WTC11 (cell line): ENCODE measurements around the gene MRPL14. TPM values are rescaled to one million over a fixed set of nuclear protein-coding genes. Genes with fewer than 3 reads are reported as not detected.

ENCODE experiments used
- ATAC-seq: fragments of 200-7000 bp; cut with Tn5 transposase; 2 replicates; pipeline ENCODE4 v1.10.0; 2021; ENCODE audit warnings: mild to moderate bottlenecking, moderate library complexity
- CTCF ChIA-PET: fragments of 300-600 bp; sonication (Branson Sonifier 250); formaldehyde crosslinking; loops from one replicate; lab custom pipeline; 2021; ENCODE audit warnings: antibody characterized with exemption; lab: Charles Lee
- POLR2A ChIA-PET: fragments of 350-600 bp; sonication (Branson Sonifier 250); formaldehyde crosslinking; loops from one replicate; lab custom pipeline; 2021; ENCODE audit warnings: antibody characterized with exemption; lab: Charles Lee
- DNase-seq: peaks from one replicate; pipeline ENCODE4 v3.0.0; 2021; ENCODE audit warnings: low spot score
- H3K27ac Mint-ChIP-seq: 2 replicates; pipeline ENCODE4 v1.8.0; 2021; ENCODE audit warnings: mixed read lengths
- H3K27me3 Mint-ChIP-seq: 2 replicates; pipeline ENCODE4 v1.8.0; 2021; ENCODE audit warnings: low read depth, mild to moderate bottlenecking, moderate library complexity, mixed read lengths
- H3K36me3 Mint-ChIP-seq: 2 replicates; pipeline ENCODE4 v1.8.0; 2021; ENCODE audit warnings: mixed read lengths
- H3K4me1 Mint-ChIP-seq: 2 replicates; pipeline ENCODE4 v1.8.0; 2022; ENCODE audit warnings: mixed read lengths
- H3K4me3 Mint-ChIP-seq: 2 replicates; pipeline ENCODE4 v1.8.0; 2021; ENCODE audit warnings: mild to moderate bottlenecking, moderate library complexity, mixed read lengths
- H3K9me3 Mint-ChIP-seq: 2 replicates; pipeline ENCODE4 v1.8.0; 2021; ENCODE audit warnings: mixed read lengths
- AFF4 ChIP-seq: sonication (generic); formaldehyde crosslinking; IDR thresholded peaks from 2 replicates; pipeline ENCODE4 v1.8.1; 2023; ENCODE audit warnings: mild to moderate bottlenecking, missing genetic modification reagents, borderline replicate concordance
- ATF6 ChIP-seq: sonication (generic); formaldehyde crosslinking; IDR thresholded peaks from 2 replicates; pipeline ENCODE4 v1.8.1; 2023; ENCODE audit warnings: mild to moderate bottlenecking, missing genetic modification reagents
- FOXJ3 ChIP-seq: sonication (generic); formaldehyde crosslinking; IDR thresholded peaks from 2 replicates; pipeline ENCODE4 v1.9.0; 2021; ENCODE audit warnings: missing genetic modification reagents, mild to moderate bottlenecking, borderline replicate concordance
- FOXP1 ChIP-seq: sonication (generic); formaldehyde crosslinking; IDR thresholded peaks from 2 replicates; pipeline ENCODE4 v1.8.0; 2022; ENCODE audit warnings: missing genetic modification reagents, mild to moderate bottlenecking, moderate library complexity, borderline replicate concordance
- GABPB1 ChIP-seq: sonication (generic); formaldehyde crosslinking; IDR thresholded peaks from 2 replicates; pipeline ENCODE4 v1.8.1; 2023; ENCODE audit warnings: mild to moderate bottlenecking, missing genetic modification reagents
- HMGA2 ChIP-seq: fragments of 250-450 bp; sonication (Bioruptor Pico); IDR thresholded peaks from 2 replicates; pipeline ENCODE4 v1.4.0; 2021; ENCODE audit warnings: mild to moderate bottlenecking, moderate library complexity
- RORB ChIP-seq: fragments of 250-450 bp; sonication (Bioruptor Pico); IDR thresholded peaks from 2 replicates; pipeline ENCODE4 v1.9.0; 2021; ENCODE audit warnings: mild to moderate bottlenecking
- TEAD4 ChIP-seq: sonication (generic); formaldehyde crosslinking; IDR thresholded peaks from 2 replicates; pipeline ENCODE4 v1.8.0; 2022; ENCODE audit warnings: mild to moderate bottlenecking, missing genetic modification reagents
- ZNF532 ChIP-seq: fragments of 250-450 bp; sonication (Bioruptor Pico); IDR thresholded peaks from 2 replicates; pipeline ENCODE4 v1.9.0; 2021; ENCODE audit warnings: mild to moderate bottlenecking, borderline replicate concordance
- total RNA-seq: library from RNA; stranded (reverse); gene quantifications from 3 replicates; pipeline ENCODE4 v1.2.3, GENCODE V29; 2021
- TF ChIP-seq, protein P1 (sequence below): sonication (generic); formaldehyde crosslinking; IDR thresholded peaks from 2 replicates; pipeline ENCODE4 v1.8.1; 2023; ENCODE audit warnings: mild to moderate bottlenecking, moderate library complexity, missing genetic modification reagents
- TF ChIP-seq, protein P2 (sequence below): fragments of 250-450 bp; sonication (Bioruptor Pico); conservative IDR thresholded peaks from 2 replicates; pipeline ENCODE4 v1.9.0; 2021; ENCODE audit warnings: mild to moderate bottlenecking
- TF ChIP-seq, protein P3 (sequence below): sonication (generic); formaldehyde crosslinking; conservative IDR thresholded peaks from 2 replicates; pipeline ENCODE4 v1.8.1; 2023; ENCODE audit warnings: mild to moderate bottlenecking, low read depth, missing genetic modification reagents, moderate library complexity

MRPL14 gene
- total RNA-seq, 1 experiment from 2014 or later: 74.2 TPM

DNA sequence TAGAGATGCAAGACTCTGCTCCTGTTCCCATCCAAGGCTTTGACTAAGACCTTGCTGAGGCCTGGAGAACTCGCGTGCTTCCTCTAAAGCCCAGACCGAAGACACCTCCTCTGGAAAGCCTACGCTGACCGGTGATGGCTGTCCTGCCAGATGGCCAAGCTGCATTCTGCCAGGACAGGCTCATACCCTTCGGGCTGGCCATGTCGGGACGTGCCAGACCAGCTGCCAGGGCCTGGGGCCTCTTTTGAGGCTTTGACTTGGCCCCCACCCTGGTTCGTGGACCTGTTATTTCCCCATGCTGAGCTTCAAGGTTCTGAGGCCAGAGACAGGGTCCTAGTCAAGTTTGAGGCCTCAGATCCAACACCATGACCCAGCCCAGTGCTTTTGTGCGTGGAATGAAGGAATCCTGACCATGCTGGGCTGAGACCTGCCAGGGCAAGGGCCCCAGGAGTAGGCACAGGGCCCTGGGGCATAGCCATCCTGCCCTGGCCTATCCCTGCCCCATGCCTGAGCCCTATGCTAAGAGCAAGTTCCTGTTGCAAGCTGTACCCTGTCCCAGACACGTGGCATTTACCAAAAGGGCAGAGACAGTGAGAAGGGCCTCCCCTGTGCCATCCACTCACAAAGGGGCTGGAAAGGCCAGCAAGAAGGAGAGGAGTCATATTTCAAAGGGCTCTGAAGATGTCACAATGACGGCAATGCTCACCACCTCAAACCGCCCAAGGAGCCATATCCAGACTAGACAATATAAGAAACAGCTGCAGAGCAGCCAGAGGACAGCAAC lies 42.8 kb downstream of the MRPL14 start (continued):
- TF ChIP-seq HMGA2 (CRISPR knock-in tag) (no peak), FOXP1 (no peak), AFF4 (CRISPR knock-in tag) (no peak)
- TF ChIP-seq, protein P1, sequence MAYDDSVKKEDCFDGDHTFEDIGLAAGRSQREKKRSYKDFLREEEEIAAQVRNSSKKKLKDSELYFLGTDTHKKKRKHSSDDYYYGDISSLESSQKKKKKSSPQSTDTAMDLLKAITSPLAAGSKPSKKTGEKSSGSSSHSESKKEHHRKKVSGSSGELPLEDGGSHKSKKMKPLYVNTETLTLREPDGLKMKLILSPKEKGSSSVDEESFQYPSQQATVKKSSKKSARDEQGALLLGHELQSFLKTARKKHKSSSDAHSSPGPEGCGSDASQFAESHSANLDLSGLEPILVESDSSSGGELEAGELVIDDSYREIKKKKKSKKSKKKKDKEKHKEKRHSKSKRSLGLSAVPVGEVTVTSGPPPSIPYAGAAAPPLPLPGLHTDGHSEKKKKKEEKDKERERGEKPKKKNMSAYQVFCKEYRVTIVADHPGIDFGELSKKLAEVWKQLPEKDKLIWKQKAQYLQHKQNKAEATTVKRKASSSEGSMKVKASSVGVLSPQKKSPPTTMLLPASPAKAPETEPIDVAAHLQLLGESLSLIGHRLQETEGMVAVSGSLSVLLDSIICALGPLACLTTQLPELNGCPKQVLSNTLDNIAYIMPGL (CRISPR knock-in tag): no peak
- TF ChIP-seq, protein P2, sequence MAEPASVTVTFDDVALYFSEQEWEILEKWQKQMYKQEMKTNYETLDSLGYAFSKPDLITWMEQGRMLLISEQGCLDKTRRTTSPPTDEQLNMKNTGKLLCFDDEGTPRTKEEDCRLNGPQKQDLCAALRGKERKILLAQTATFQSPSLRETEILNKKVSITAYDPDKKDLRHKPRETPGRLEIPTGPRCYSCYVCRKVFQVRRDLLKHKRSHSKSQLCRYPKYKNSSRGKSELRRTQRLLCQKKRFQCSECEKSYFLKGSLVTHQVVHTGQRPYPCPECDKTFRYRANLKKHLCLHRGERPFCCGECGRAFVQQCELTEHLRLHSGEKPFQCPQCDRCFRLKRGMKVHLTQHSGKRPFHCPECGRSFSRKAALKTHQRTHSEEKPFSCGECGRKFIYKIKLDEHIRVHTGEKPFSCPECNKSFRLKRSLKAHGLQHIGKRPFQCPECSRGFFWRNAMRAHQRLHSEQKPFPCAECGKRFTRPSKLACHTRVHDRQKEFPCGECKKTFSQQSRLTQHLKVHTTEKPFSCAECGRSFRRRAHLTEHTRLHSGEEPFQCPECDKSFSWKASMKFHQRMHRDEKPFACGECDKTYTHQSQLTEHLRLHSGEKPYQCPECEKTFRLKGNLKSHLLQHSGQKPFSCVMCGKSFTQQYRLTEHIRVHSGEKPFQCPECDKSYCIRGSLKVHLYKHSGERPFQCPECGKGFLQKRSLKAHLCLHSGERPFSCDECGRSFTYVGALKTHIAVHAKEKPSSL (CRISPR knock-in tag): no peak

DNA sequence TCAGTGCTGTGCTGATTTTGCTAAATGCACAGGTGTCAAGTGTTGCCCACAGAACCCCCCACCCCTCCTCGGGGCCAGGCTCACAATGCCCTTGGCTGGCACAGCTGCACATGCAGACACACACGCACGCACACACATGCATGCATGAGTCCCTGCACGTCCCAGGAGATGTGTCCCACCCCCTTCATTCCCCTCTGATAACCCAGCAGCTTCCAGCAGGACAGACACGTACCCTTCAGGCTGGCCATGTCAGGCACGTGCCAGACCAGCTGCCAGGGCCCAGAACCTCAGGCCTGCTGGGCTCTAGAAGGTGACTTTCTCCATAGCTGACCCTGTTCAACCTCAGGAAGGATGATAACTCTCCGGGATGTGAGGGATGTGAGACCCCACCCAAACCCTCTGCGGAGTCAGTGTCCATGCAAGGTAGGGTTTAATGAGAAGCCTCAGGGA lies 44.4 kb downstream of the MRPL14 start:
- ChIA-PET CTCF (interaction anchor here (0.8 to 1.4 kb wide), 2 partner anchors 8 to 310 kb away, joined by 3 read pairs; no protein-coding TSS in a partner anchor), POLR2A (no interaction called here)
- Mint-ChIP-seq H3K4me1 (peaks cover 12% of the 10 kb centered on the region), H3K27ac (no peak overlapping the region), H3K27me3 (no peaks in the 10 kb centered on the region), H3K9me3 (no peaks in the 10 kb centered on the region), H3K4me3 (no peak overlapping the region), H3K36me3 (no peaks in the 10 kb centered on the region)
- ATAC-seq: no peak
- DNase-seq: no peak
- no peak for TF ChIP-seq TEAD4 (CRISPR knock-in tag)
- TF ChIP-seq ATF6 (CRISPR knock-in tag): no peak
- no peak for TF ChIP-seq GABPB1 (CRISPR knock-in tag)
- no peak for TF ChIP-seq FOXJ3 (CRISPR knock-in tag)
- TF ChIP-seq RORB: no peak
- no peak for TF ChIP-seq ZNF532 (CRISPR knock-in tag)
- TF ChIP-seq AFF4 (CRISPR knock-in tag): no peak
- TF ChIP-seq, protein P3, sequence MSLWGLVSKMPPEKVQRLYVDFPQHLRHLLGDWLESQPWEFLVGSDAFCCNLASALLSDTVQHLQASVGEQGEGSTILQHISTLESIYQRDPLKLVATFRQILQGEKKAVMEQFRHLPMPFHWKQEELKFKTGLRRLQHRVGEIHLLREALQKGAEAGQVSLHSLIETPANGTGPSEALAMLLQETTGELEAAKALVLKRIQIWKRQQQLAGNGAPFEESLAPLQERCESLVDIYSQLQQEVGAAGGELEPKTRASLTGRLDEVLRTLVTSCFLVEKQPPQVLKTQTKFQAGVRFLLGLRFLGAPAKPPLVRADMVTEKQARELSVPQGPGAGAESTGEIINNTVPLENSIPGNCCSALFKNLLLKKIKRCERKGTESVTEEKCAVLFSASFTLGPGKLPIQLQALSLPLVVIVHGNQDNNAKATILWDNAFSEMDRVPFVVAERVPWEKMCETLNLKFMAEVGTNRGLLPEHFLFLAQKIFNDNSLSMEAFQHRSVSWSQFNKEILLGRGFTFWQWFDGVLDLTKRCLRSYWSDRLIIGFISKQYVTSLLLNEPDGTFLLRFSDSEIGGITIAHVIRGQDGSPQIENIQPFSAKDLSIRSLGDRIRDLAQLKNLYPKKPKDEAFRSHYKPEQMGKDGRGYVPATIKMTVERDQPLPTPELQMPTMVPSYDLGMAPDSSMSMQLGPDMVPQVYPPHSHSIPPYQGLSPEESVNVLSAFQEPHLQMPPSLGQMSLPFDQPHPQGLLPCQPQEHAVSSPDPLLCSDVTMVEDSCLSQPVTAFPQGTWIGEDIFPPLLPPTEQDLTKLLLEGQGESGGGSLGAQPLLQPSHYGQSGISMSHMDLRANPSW (CRISPR knock-in tag): no peak
